ENCODE measurements around the gene CBY3.
"Not testable (repeated sequence)": the region's sequence is repeated elsewhere in the genome, so short reads cannot be mapped to it uniquely, and the experiment has no call there.

The CBY3 gene

GRCh38 chr5:179661647-179662046 lies 19.2 kb downstream of the CBY3 start:
- not testable (repeated sequence) for DNase-seq

- peak; percentile 3 for DNase-seq
These were observed 22.5 kb downstream of the CBY3 start for GRCh38 chr5:179658179-179658856.

GRCh38 chr5:179657302-179658178 lies 23.3 kb downstream of the CBY3 start:
- DNase-seq: not testable (repeated sequence)

- not testable (repeated sequence) for DNase-seq
These were observed 27.7 kb downstream of the CBY3 start for GRCh38 chr5:179653135-179653534.

- not testable (repeated sequence) for DNase-seq
These were observed 30.6 kb downstream of the CBY3 start for GRCh38 chr5:179650245-179650644.

- DNase-seq: not testable (repeated sequence)
These were observed 31.6 kb downstream of the CBY3 start for GRCh38 chr5:179649166-179649703.

- no peak for DNase-seq
These were observed 32.4 kb downstream of the CBY3 start for GRCh38 chr5:179648410-179648809.

- not testable (repeated sequence) for DNase-seq
These were observed 36.1 kb downstream of the CBY3 start for GRCh38 chr5:179644766-179645165.

- DNase-seq: not testable (repeated sequence)
These were observed 37.5 kb downstream of the CBY3 start for GRCh38 chr5:179643141-179643920.

- DNase-seq: not testable (repeated sequence)
These were observed 38.2 kb downstream of the CBY3 start for GRCh38 chr5:179642626-179643025.

GRCh38 chr5:179641745-179642144 lies 39.1 kb downstream of the CBY3 start:
- DNase-seq: not testable (repeated sequence)

GRCh38 chr5:179639296-179639695 lies 41.5 kb downstream of the CBY3 start:
- DNase-seq: not testable (repeated sequence)

- not testable (repeated sequence) for DNase-seq
These were observed 46.3 kb downstream of the CBY3 start for GRCh38 chr5:179634370-179635172.

GRCh38 chr5:179633501-179634369 lies 47.1 kb downstream of the CBY3 start:
- DNase-seq: not testable (repeated sequence)

Measured in activated naive CD4-positive, alpha-beta T cell treated with Interleukin-2 at 50 U/mL for 16 hours (primary cell).